ENCODE data around the gene NEK7.

GRCh38 chr1:198231779-198232178, 75.0 kb downstream of the NEK7 start:
- TF ChIP-seq CTCF (IDR thresholded peaks at IDR 0.05 in 8 of 11, conservative IDR thresholded peaks at IDR 0.05 in 3 of 11) (no peak), POLR2A (IDR thresholded peaks at IDR 0.05) (no peak)

All from spleen (tissue), 7 donors.